ENCODE data around the gene ADCY3.

DNA sequence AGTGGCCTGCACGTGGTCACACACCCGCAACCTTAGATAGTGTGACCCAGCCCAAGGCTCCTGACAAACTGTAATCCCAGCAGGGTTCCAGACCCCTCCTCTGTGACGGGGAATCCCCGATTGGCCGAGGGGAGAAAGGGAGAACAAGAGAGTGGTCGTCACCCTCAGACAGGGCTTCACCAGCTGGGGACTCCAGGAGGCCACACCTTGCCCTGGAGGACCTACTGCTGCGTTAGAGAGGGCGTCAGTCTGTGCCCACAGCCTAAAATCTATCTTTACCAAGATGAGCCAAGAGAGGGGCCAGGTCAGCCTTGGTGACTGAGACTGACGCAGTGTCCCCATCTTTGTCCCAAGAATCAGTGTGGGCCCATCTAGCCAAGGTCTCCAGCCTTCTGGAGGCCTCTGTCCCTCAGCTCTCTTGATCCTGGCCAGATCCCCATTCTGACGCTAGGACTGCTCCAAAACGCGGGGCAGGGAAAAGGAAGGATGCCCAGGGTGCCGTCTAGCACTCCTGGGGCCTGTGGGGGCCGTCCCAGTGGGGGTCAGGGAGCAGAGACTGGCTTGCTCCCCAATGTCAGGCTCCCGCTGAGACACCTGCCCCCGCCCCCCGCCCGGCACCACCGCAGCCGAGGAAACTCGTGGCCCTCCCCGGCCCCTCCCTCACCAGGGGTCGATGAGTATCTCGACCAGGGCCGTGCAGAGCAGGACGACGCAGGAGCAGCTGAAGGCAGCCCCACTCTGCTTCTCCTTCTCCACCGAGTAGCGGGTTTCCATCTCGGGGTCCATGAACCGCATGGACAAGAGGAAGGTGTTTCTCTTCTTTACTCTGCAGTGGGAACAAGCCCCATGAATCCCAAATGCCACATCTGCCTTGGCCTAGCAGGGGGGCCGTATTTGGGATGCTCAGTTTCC, 86.0 kb downstream of the ADCY3 start:
- TF ChIP-seq, protein P1, sequence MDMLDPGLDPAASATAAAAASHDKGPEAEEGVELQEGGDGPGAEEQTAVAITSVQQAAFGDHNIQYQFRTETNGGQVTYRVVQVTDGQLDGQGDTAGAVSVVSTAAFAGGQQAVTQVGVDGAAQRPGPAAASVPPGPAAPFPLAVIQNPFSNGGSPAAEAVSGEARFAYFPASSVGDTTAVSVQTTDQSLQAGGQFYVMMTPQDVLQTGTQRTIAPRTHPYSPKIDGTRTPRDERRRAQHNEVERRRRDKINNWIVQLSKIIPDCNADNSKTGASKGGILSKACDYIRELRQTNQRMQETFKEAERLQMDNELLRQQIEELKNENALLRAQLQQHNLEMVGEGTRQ (IDR thresholded peaks at IDR 0.05; ENCODE audit: low read depth, low read length): no peak
- TF ChIP-seq, protein P2, sequence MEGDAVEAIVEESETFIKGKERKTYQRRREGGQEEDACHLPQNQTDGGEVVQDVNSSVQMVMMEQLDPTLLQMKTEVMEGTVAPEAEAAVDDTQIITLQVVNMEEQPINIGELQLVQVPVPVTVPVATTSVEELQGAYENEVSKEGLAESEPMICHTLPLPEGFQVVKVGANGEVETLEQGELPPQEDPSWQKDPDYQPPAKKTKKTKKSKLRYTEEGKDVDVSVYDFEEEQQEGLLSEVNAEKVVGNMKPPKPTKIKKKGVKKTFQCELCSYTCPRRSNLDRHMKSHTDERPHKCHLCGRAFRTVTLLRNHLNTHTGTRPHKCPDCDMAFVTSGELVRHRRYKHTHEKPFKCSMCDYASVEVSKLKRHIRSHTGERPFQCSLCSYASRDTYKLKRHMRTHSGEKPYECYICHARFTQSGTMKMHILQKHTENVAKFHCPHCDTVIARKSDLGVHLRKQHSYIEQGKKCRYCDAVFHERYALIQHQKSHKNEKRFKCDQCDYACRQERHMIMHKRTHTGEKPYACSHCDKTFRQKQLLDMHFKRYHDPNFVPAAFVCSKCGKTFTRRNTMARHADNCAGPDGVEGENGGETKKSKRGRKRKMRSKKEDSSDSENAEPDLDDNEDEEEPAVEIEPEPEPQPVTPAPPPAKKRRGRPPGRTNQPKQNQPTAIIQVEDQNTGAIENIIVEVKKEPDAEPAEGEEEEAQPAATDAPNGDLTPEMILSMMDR (conservative IDR thresholded peaks at IDR 0.05; ENCODE audit: low read depth, low read length): no peak
- TF ChIP-seq SMC3 (IDR thresholded peaks at IDR 0.05; ENCODE audit: low read depth, low read length) (no peak), POLR2A (IDR thresholded peaks at IDR 0.05; ENCODE audit: low read depth, low read length) (no peak), CEBPB (IDR thresholded peaks at IDR 0.05; ENCODE audit: low read depth, low read length) (no peak), BHLHE40 (IDR thresholded peaks at IDR 0.05; ENCODE audit: low read depth, low read length) (no peak), MAFK (IDR thresholded peaks at IDR 0.05; ENCODE audit: low read depth, low read length) (no peak), NFE2L2 (IDR thresholded peaks at IDR 0.05; ENCODE audit: low read depth, low read length) (no peak), MXI1 (IDR thresholded peaks at IDR 0.05; ENCODE audit: borderline replicate concordance, low read depth, low read length) (no peak), RAD21 (IDR thresholded peaks at IDR 0.05; ENCODE audit: low read length) (no peak), FOS (IDR thresholded peaks at IDR 0.05; ENCODE audit: low read depth, low read length) (no peak), CHD1 (IDR thresholded peaks at IDR 0.05; ENCODE audit: low read depth, low read length) (no peak), RCOR1 (IDR thresholded peaks at IDR 0.05; ENCODE audit: insufficient replicate concordance, low read length) (no peak), RFX5 (IDR thresholded peaks at IDR 0.05; ENCODE audit: low read depth, low read length) (no peak)

Data from IMR-90 (cell line).